ENCODE measurements around the gene SPTBN2. TPM values are rescaled to one million over a fixed set of nuclear protein-coding genes. Genes with fewer than 3 reads are reported as not detected.

Gene SPTBN2
- total and polyA plus RNA-seq, 2 of the 4 experiments (the other 2 are of a cell fraction), result 0.18 to 0.41 TPM

DNA sequence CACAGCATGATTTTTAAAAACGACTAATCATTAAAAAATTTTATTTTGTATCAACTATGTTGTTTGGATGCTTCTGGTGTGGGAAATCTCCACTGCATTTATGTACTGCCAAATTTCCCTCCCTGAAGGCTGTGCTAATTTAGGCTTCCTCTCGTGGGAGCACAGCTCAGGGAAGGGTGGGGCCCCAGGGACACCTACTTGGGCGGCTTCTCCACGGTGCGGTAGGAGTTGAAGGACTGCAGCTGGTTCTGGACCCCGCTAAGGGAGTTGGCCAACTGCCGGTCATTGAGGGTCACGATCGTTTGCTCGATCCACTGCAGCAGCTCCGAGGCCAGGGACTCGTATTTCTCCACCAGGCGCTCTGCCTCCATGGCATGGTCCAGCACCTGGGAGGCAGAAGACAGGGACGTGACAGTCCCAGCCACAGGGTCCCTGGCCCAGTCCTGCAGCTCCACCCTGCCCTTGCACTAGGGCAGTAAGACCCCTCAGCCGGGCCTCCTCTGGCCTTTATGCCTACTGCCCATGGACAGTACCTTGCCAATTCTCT lies 18.6 kb downstream of the SPTBN2 start:
- ChIA-PET POLR2A (ENCODE audit: unreplicated experiment) (no interaction called here), CTCF (interaction anchor here (1.5 kb wide), 1 partner anchor 15 kb away, joined by 3 read pairs; no protein-coding TSS in a partner anchor)
- Histone ChIP-seq H4K91ac (ENCODE audit: insufficient read depth, low read depth, low read length) (no peak overlapping the region), H4K8ac (ENCODE audit: low read depth in 2 of 2, low read length in 2 of 2) (no peak overlapping the region), H2AFZ (replicated peaks; ENCODE audit: low read length, poor library complexity) (no peak overlapping the region), H3K9ac (ENCODE audit: low read depth, low read length) (no peak overlapping the region), H3K23ac (ENCODE audit: low read depth, low read length) (no peak overlapping the region), H2BK20ac (ENCODE audit: low read depth, low read length) (no peak overlapping the region), H4K20me1 (ENCODE audit: insufficient read depth, low read length) (no peaks in the 10 kb centered on the region), H3K36me3 (ENCODE audit: control insufficient read depth, insufficient read depth, low read length) (no peaks in the 10 kb centered on the region), H3K4me3 (ENCODE audit: insufficient read depth, low read depth, low read length) (no peak overlapping the region), H4K5ac (ENCODE audit: low read depth, low read length) (no peak overlapping the region), H3K4ac (ENCODE audit: low read depth, low read length) (no peak overlapping the region), H3K79me1 (ENCODE audit: low read depth in 1 of 2, low read length in 2 of 2) (no peaks in the 10 kb centered on the region), H3K4me1 (ENCODE audit: control insufficient read depth, insufficient read depth, low read length) (no peaks in the 10 kb centered on the region; the same call in 1 of the 2 replicates), H2BK15ac (ENCODE audit: low read depth, low read length) (no peak overlapping the region), H3K27ac (ENCODE audit: insufficient read depth, low read length) (no peak overlapping the region), H3K9me1 (ENCODE audit: insufficient read depth, low read length) (no peaks in the 10 kb centered on the region), H2BK5ac (ENCODE audit: low read depth, low read length, poor library complexity, severe bottlenecking) (no peak overlapping the region), H3K14ac (replicated peaks; ENCODE audit: low read depth, low read length) (no peak overlapping the region), H3K56ac (ENCODE audit: extremely low read depth, insufficient read depth, low read length) (no peak overlapping the region), H3K18ac (ENCODE audit: low read depth, low read length) (no peak overlapping the region), H2AK9ac (replicated peaks; ENCODE audit: low read depth, low read length, poor library complexity) (no peak overlapping the region), H3K4me2 (ENCODE audit: low read depth, low read length) (no peak overlapping the region), H2BK120ac (ENCODE audit: low read depth, low read length) (no peak overlapping the region), H2AK5ac (ENCODE audit: low read depth, low read length) (no peak overlapping the region), H3K27me3 (ENCODE audit: control insufficient read depth, insufficient read depth, low read length) (peaks cover 33% of the 10 kb centered on the region), H3K9me3 (ENCODE audit: control insufficient read depth, insufficient read depth, low read length) (no peaks in the 10 kb centered on the region)
- no TSS peak for BruUV-seq (replicated peaks)
- dilution Hi-C loops (cut with HindIII; ENCODE audit: low sequenced_read_pairs, unreplicated experiment) (no loop called here), intact Hi-C loops (cut with micrococcal nuclease) (no loop called here), in situ Hi-C loops (cut with MboI; ENCODE audit: low sequenced_read_pairs) (no loop called here)
- no peak for TF ChIP-seq MAFK (IDR thresholded peaks at IDR 0.05; ENCODE audit: low read depth, low read length)
- TF ChIP-seq BHLHE40 (IDR thresholded peaks at IDR 0.05; ENCODE audit: low read depth, low read length), result no peak
- ATAC-seq (ENCODE audit: low read depth) (no peak), DNase-seq (no peak)
- WGBS, 2 experiments (ENCODE audit: extremely low coverage in 2 of 2, insufficient read length in 1 of 2), result 85% methylated on average over 10 of the region's 15 CpGs; no CpG with 5 or more reads in 1 of the 2 experiments
